Measurements from ENCODE around the gene ARHGEF40. TPM values are rescaled to one million over a fixed set of nuclear protein-coding genes. Genes with fewer than 3 reads are reported as not detected.

Gene ARHGEF40
- total and polyA plus RNA-seq, 10 of the 15 experiments (the other 5 are each of a cell fraction or from before 2014, with no cell fraction given) = 0.03 to 0.31 (median 0.08) TPM; not detected in 2

GRCh38 chr14:21060614-21061346 lies 9.3 kb upstream of the ARHGEF40 start (continued):
- TF ChIP-seq SKIL (IDR thresholded peaks at IDR 0.05; ENCODE audit: low read depth, poor library complexity, severe bottlenecking) = no peak

- ChIA-PET POLR2A (no interaction called here), RAD21 (ENCODE audit: unreplicated experiment) (interaction anchor here (1.0 kb wide), 1 partner anchor 31 kb away, joined by 3 read pairs; no protein-coding TSS in a partner anchor), CTCF (interaction anchor here (1.3 to 2.9 kb wide), 3 partner anchors 31 to 46 kb away, joined by 3 to 12 read pairs (median 4); no protein-coding TSS in a partner anchor), SMC1A (ENCODE audit: uncharacterized antibody, unreplicated experiment) (interaction anchor here (1.2 kb wide), 1 partner anchor 12 kb away, joined by 3 read pairs; no protein-coding TSS in a partner anchor)
- in situ Hi-C loops (cut with MboI) (no loop called here), intact Hi-C loops (cut with micrococcal nuclease; ENCODE audit: unreplicated experiment) (no loop called here)
- H3K4me3 ChIP-seq = no peak overlapping the region
- FAIRE-seq (no peak), DNase-seq (ENCODE audit: low read depth, low spot score) (no peak), ATAC-seq (no peak)
- H2AFZ ChIP-seq (ENCODE audit: control insufficient read depth, low read depth, low read length) = no peak overlapping the region
- H3K27ac ChIP-seq (ENCODE audit: control insufficient read depth, insufficient read depth) = no peak overlapping the region
- whole genome bisulfite sequencing (ENCODE audit: insufficient coverage, insufficient replicate concordance, low lambda C conversion rate, missing lambda C conversion rate) = 2% methylated on average over 3 of the region's 3 CpGs
- no peaks in the 10 kb centered on the region for H3K9me3 ChIP-seq (replicated peaks; ENCODE audit: control insufficient read depth, insufficient read depth, low read length)
- no peaks in the 10 kb centered on the region for H3K79me2 ChIP-seq (ENCODE audit: control insufficient read depth, insufficient read depth, low read length)
- H3K36me3 ChIP-seq (ENCODE audit: control insufficient read depth in 2 of 2, insufficient read depth in 2 of 2, low read length in 1 of 2) = no peaks in the 10 kb centered on the region
- H3K9ac ChIP-seq (ENCODE audit: control insufficient read depth, insufficient read depth, low read length) = no peak overlapping the region
- no peak overlapping the region for H3K4me2 ChIP-seq (ENCODE audit: control insufficient read depth, insufficient read depth)
- no peak for TF ChIP-seq STAT3 (IDR thresholded peaks at IDR 0.05; ENCODE audit: low read depth, low read length)
- no peak for TF ChIP-seq MEF2B (IDR thresholded peaks at IDR 0.05; ENCODE audit: partially characterized antibody, poor library complexity, severe bottlenecking)
- peaks cover 0 to 1% of the 10 kb centered on the region in 2 experiments; a peak in 1 of 4 replicates for H3K27me3 ChIP-seq (replicated peaks in 1 of 2; ENCODE audit: control insufficient read depth in 2 of 2, insufficient read depth in 2 of 2, low read length in 1 of 2)
- no TSS peak for BruUV-seq (replicated peaks)
- no peaks in the 10 kb centered on the region for H4K20me1 ChIP-seq (ENCODE audit: control insufficient read depth, insufficient read depth)
- no peaks in the 10 kb centered on the region for H3K4me1 ChIP-seq (ENCODE audit: control insufficient read depth, insufficient read depth, low read length)
These were observed 8.8 kb upstream of the ARHGEF40 start for GRCh38 chr14:21061347-21061668.

All from GM12878 (cell line).